Chondrocyte (in vitro differentiated cells): Measurements from ENCODE around the gene CCR7. TPM values are rescaled to one million over a fixed set of nuclear protein-coding genes. Genes with fewer than 3 reads are reported as not detected.
"Not testable (repeated sequence)": the region's sequence is repeated elsewhere in the genome, so short reads cannot be mapped to it uniquely, and the experiment has no call there.

ENCODE experiments used
- DNase-seq: peaks from one replicate; pipeline ENCODE4 v3.0.0; 2021; ENCODE audit warnings: mixed read lengths, low spot score
- H3K27ac Mint-ChIP-seq: one replicate; pipeline ENCODE4 v1.8.0; 2021; ENCODE audit warnings: mild to moderate bottlenecking, moderate library complexity, mixed read lengths; ENCODE audit not compliant: unreplicated experiment
- H3K27me3 Mint-ChIP-seq: 2 replicates; pipeline ENCODE4 v1.8.0; 2021; ENCODE audit warnings: low read depth, mixed read lengths
- H3K36me3 Mint-ChIP-seq: 2 replicates; pipeline ENCODE4 v1.8.0; 2021; ENCODE audit warnings: low read depth, mixed read lengths
- H3K4me1 Mint-ChIP-seq: 2 replicates; pipeline ENCODE4 v1.8.0; 2021; ENCODE audit warnings: low read depth, mild to moderate bottlenecking, mixed read lengths
- H3K4me3 Mint-ChIP-seq: one replicate; pipeline ENCODE4 v1.8.0; 2021; ENCODE audit warnings: mild to moderate bottlenecking, moderate library complexity, mixed read lengths; ENCODE audit not compliant: unreplicated experiment
- H3K9me3 Mint-ChIP-seq: 2 replicates; pipeline ENCODE4 v1.8.0; 2021; ENCODE audit warnings: low read depth, mixed read lengths
- total RNA-seq: library from RNA; stranded (reverse); gene quantifications from 3 replicates; pipeline ENCODE4 v1.2.1, GENCODE V29; 2021
- TF ChIP-seq, protein P1 (sequence below): fragments of 200-600 bp; sonication (generic); IDR thresholded peaks from 2 replicates; pipeline ENCODE4 v1.5.0; 2021; ENCODE audit warnings: antibody characterized with exemption, mild to moderate bottlenecking, moderate library complexity

Gene CCR7
- total RNA-seq, 1 donor from 2014 or later = not detected

DNA sequence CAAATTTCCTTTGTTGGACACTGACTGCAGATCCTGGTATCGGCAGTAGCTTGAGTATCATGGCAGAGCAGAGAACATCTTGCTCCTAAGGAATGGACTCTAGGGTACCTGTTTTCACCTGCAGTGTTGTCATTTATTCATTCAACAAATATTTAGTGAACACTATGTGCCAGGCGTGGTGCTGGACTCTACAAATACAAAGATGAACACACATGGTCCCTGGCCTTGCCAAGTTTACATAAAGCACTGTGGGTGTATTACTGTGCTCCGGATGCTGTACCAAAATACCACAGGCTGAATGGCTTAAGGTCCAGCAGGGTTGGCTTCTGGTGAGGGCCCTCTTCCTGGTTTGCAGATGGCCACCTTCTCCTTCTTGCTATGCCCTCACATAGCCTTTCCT, 14.2 kb upstream of the CCR7 start:
- peaks cover 31% of the 10 kb centered on the region for H3K27me3 Mint-ChIP-seq
- no peak for DNase-seq
- H3K4me3 Mint-ChIP-seq = no peak overlapping the region
- H3K36me3 Mint-ChIP-seq = peaks cover 6% of the 10 kb centered on the region
- no peak overlapping the region for H3K27ac Mint-ChIP-seq
- TF ChIP-seq, protein P1, sequence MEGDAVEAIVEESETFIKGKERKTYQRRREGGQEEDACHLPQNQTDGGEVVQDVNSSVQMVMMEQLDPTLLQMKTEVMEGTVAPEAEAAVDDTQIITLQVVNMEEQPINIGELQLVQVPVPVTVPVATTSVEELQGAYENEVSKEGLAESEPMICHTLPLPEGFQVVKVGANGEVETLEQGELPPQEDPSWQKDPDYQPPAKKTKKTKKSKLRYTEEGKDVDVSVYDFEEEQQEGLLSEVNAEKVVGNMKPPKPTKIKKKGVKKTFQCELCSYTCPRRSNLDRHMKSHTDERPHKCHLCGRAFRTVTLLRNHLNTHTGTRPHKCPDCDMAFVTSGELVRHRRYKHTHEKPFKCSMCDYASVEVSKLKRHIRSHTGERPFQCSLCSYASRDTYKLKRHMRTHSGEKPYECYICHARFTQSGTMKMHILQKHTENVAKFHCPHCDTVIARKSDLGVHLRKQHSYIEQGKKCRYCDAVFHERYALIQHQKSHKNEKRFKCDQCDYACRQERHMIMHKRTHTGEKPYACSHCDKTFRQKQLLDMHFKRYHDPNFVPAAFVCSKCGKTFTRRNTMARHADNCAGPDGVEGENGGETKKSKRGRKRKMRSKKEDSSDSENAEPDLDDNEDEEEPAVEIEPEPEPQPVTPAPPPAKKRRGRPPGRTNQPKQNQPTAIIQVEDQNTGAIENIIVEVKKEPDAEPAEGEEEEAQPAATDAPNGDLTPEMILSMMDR = no peak
- no peaks in the 10 kb centered on the region for H3K4me1 Mint-ChIP-seq
- peaks cover 20% of the 10 kb centered on the region for H3K9me3 Mint-ChIP-seq

DNA sequence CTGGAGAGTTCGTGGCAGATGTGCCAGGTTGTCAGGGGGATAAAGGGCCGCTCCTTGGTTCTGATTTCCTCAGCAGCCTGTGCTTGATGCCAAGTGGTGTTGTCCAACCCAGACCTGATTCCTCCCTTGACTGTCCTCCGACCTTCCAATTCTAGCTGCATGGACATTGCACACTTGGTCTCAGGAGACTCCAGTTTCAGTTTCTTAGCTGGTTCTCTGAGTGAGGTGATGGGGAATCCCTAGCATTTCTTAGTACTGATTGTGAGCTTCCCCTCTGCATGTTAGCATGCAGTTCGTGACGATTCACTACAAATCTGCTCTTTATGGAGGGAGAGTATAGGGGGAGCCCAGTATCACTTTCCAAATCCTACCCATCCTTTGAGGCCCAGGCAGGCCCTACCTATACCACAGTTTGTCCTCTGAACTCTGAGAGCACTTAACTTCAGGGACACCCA, 12.4 kb upstream of the CCR7 start:
- H3K36me3 Mint-ChIP-seq = peaks cover 5% of the 10 kb centered on the region
- H3K27me3 Mint-ChIP-seq = peaks cover 19% of the 10 kb centered on the region
- DNase-seq = no peak
- no peaks in the 10 kb centered on the region for H3K4me1 Mint-ChIP-seq
- H3K4me3 Mint-ChIP-seq = no peak overlapping the region
- H3K27ac Mint-ChIP-seq = no peak overlapping the region
- H3K9me3 Mint-ChIP-seq = peaks cover 25% of the 10 kb centered on the region
- TF ChIP-seq, protein P1 = no peak

DNA sequence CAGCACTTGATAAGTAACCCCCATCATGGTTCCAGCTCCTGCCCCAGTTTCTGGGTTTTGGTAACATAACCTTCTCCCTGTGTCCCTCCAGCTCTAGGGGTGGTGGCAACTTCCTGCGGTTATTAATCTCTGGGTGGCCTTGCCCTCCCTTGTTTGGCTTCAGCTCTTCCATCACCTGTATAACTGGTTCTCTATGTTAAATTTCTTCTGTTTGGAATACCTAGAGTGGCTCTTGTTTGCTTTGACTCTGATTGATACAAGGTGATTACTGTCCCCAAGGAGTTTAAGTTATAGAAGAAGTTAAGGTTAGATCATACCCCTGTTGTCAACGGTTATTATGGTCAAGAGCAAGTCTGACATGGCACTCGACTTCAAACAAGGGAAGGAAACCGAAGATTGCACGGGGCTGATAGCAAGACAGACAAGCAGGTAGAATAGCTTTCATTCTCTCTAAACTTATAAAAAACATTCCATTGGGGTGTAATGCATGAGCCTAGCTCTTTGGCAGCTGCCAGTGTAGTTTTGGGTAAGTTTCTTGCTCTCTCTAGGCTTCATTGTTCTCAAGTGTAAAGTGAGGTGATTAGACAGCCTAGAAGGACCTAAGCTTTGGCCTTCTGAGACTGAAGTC, 11.0 kb upstream of the CCR7 start:
- Mint-ChIP-seq H3K9me3 (peaks cover 38% of the 10 kb centered on the region), H3K27ac (no peak overlapping the region), H3K4me3 (no peak overlapping the region), H3K27me3 (peaks cover 23% of the 10 kb centered on the region), H3K36me3 (peaks cover 12% of the 10 kb centered on the region), H3K4me1 (no peaks in the 10 kb centered on the region)
- TF ChIP-seq, protein P1 = no peak
- no peak for DNase-seq

DNA sequence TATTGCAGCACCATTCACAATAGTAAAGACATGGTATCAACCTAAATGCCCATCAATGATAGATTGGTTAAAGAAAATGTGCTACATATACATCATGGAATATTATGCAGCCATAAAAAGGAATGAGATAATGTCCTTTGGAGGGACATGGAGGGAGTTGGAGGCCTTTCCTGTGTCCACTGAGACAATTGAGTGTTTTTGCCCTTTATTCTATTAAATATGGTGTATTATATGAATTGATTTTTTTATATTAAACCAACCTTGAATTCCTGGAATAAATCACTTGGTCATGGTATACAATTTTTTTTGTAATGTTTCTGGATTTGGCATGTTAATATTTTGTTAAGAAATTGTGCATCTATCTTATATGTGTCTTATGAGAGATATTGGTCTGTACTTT, 9.0 kb upstream of the CCR7 start:
- Mint-ChIP-seq H3K9me3 (peaks cover 47% of the 10 kb centered on the region), H3K4me3 (no peak overlapping the region), H3K27ac (no peak overlapping the region), H3K27me3 (peaks cover 37% of the 10 kb centered on the region), H3K4me1 (no peaks in the 10 kb centered on the region), H3K36me3 (peaks cover 16% of the 10 kb centered on the region)
- TF ChIP-seq, protein P1 = no peak
- DNase-seq = no peak

DNA sequence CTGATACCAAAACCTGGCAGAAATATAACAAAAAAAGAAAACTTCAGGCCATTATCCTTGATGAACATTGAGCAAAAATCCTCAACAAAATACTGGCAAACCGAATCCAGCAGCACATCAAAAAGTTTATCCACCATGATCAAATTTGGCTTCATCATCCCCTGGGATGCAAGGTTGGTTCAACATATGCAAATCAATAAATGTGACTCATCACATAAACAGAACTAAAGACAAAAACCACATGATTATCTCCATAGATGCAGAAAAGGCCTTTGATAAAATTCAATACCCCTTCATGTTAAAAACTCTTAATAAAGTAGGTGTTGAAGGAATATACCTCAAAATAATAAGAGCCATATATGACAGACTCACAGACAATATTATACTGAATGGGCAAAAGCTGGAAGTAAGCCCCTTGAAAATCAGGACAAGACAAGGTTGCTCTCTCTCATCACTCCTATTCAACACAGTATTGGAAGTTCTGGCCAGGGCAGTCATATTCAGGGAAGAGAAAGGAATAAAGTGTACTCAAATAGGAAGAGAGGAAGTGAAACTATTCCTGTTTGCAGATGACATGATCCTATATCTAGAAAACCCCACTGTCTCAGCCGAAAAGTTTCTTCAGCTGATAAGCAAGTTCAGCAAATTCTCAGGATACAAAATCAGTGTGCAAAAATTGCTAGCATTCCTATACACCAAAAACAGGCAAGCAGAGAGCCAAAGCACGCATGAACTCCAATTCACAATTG, 7.1 kb upstream of the CCR7 start:
- Mint-ChIP-seq H3K9me3 (peaks cover 53% of the 10 kb centered on the region), H3K36me3 (peaks cover 16% of the 10 kb centered on the region), H3K27me3 (peaks cover 33% of the 10 kb centered on the region)
- H3K4me3 Mint-ChIP-seq, H3K27ac Mint-ChIP-seq, DNase-seq, H3K4me1 Mint-ChIP-seq: not testable (repeated sequence)
